LNCaP clone FGC (cell line): ENCODE results near the gene CACNA2D3.

Source experiments
- DNase-seq: peaks from one replicate; pipeline ENCODE4 v3.0.0-alpha.2; 2011; ENCODE audit warnings: low read depth
- H3K4me3 ChIP-seq: 2 replicates; pipeline ENCODE4 v1.5.1; 2011; ENCODE audit warnings: mild to moderate bottlenecking, low read depth, low read length, control low read depth
- CTCF ChIP-seq: IDR thresholded peaks from 2 replicates; pipeline ENCODE4 v1.5.1; 2012; ENCODE audit warnings: mild to moderate bottlenecking; ENCODE audit not compliant: control insufficient read depth, insufficient read depth; ENCODE audit errors: extremely low read depth

The CACNA2D3 gene

GRCh38 chr3:54225841-54226528 is 103.6 kb downstream of the CACNA2D3 start:
- no peak for DNase-seq
- TF ChIP-seq CTCF = no peak
- no peak overlapping the region for H3K4me3 ChIP-seq

- no peak for TF ChIP-seq CTCF
- DNase-seq = no peak
- no peak overlapping the region for H3K4me3 ChIP-seq
These were observed 106.5 kb downstream of the CACNA2D3 start for GRCh38 chr3:54228806-54229205.

- H3K4me3 ChIP-seq = no peak overlapping the region
- no peak for TF ChIP-seq CTCF
- DNase-seq = no peak
These were observed 110.3 kb downstream of the CACNA2D3 start for GRCh38 chr3:54232618-54233017.

- no peak for TF ChIP-seq CTCF
- no peak for DNase-seq
- no peak overlapping the region for H3K4me3 ChIP-seq
These were observed 113.6 kb downstream of the CACNA2D3 start for GRCh38 chr3:54235998-54236397.

GRCh38 chr3:54237109-54237508 is 114.8 kb downstream of the CACNA2D3 start:
- TF ChIP-seq CTCF = no peak
- DNase-seq = no peak
- H3K4me3 ChIP-seq = no peak overlapping the region

GRCh38 chr3:54237788-54238502 is 115.6 kb downstream of the CACNA2D3 start:
- H3K4me3 ChIP-seq = no peak overlapping the region
- TF ChIP-seq CTCF = no peak

GRCh38 chr3:54240309-54240708 is 118.0 kb downstream of the CACNA2D3 start:
- no peak for DNase-seq
- TF ChIP-seq CTCF = no peak
- no peak overlapping the region for H3K4me3 ChIP-seq

More at GRCh38 chr3:54237788-54238502, 115.6 kb downstream of the CACNA2D3 start:
- no peak for DNase-seq
